ENCODE results near the gene ST6GALNAC1.

DNA sequence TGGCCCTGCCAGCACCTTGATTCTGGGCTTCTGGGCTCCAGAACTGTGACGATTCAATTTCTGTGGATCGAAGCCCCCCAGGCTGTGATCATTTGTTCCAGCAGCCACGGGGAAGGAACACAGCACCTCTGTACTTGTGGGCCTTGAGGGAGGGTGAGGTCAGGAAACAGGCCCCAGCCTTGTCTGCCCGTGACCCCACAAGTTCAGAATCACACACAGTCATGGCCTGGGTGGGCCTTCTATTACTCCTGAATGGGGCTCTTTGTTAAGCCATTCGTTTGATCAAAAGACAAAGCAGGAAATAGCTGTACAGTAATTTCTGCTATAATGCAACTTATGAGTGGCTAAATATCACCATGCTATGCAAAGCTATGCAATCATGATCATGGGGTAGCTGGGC lies 68.0 kb downstream of the ST6GALNAC1 start:
- TF ChIP-seq RAD21 (IDR thresholded peaks at IDR 0.05; ENCODE audit: low read length), result no peak
- no peak for TF ChIP-seq POLR2A (IDR thresholded peaks at IDR 0.05; ENCODE audit: low read depth, low read length)
- TF ChIP-seq, protein P1, sequence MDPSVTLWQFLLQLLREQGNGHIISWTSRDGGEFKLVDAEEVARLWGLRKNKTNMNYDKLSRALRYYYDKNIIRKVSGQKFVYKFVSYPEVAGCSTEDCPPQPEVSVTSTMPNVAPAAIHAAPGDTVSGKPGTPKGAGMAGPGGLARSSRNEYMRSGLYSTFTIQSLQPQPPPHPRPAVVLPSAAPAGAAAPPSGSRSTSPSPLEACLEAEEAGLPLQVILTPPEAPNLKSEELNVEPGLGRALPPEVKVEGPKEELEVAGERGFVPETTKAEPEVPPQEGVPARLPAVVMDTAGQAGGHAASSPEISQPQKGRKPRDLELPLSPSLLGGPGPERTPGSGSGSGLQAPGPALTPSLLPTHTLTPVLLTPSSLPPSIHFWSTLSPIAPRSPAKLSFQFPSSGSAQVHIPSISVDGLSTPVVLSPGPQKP (IDR thresholded peaks at IDR 0.05; ENCODE audit: borderline replicate concordance, low read depth, low read length), result no peak
- no peak for TF ChIP-seq RCOR1 (IDR thresholded peaks at IDR 0.05; ENCODE audit: insufficient replicate concordance, low read length)
- TF ChIP-seq, protein P2, sequence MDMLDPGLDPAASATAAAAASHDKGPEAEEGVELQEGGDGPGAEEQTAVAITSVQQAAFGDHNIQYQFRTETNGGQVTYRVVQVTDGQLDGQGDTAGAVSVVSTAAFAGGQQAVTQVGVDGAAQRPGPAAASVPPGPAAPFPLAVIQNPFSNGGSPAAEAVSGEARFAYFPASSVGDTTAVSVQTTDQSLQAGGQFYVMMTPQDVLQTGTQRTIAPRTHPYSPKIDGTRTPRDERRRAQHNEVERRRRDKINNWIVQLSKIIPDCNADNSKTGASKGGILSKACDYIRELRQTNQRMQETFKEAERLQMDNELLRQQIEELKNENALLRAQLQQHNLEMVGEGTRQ (IDR thresholded peaks at IDR 0.05; ENCODE audit: low read depth, low read length), result no peak
- no peak for TF ChIP-seq MXI1 (IDR thresholded peaks at IDR 0.05; ENCODE audit: borderline replicate concordance, low read depth, low read length)
- TF ChIP-seq MAZ (IDR thresholded peaks at IDR 0.05; ENCODE audit: borderline replicate concordance, low read depth, low read length), result no peak
- no peak for TF ChIP-seq CEBPB (IDR thresholded peaks at IDR 0.05; ENCODE audit: low read depth, low read length)
- TF ChIP-seq, protein P3, sequence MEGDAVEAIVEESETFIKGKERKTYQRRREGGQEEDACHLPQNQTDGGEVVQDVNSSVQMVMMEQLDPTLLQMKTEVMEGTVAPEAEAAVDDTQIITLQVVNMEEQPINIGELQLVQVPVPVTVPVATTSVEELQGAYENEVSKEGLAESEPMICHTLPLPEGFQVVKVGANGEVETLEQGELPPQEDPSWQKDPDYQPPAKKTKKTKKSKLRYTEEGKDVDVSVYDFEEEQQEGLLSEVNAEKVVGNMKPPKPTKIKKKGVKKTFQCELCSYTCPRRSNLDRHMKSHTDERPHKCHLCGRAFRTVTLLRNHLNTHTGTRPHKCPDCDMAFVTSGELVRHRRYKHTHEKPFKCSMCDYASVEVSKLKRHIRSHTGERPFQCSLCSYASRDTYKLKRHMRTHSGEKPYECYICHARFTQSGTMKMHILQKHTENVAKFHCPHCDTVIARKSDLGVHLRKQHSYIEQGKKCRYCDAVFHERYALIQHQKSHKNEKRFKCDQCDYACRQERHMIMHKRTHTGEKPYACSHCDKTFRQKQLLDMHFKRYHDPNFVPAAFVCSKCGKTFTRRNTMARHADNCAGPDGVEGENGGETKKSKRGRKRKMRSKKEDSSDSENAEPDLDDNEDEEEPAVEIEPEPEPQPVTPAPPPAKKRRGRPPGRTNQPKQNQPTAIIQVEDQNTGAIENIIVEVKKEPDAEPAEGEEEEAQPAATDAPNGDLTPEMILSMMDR (conservative IDR thresholded peaks at IDR 0.05; ENCODE audit: low read depth, low read length), result no peak
- no peak for TF ChIP-seq SMC3 (IDR thresholded peaks at IDR 0.05; ENCODE audit: low read depth, low read length)
- no peak for TF ChIP-seq MAFK (IDR thresholded peaks at IDR 0.05; ENCODE audit: low read depth, low read length)
